GM21619 (cell line): ENCODE data around the gene RPS6KC1.
"Not testable (repeated sequence)": the region's sequence is repeated elsewhere in the genome, so short reads cannot be mapped to it uniquely, and the experiment has no call there.

Source experiments
- ATAC-seq: cut with Tn5 transposase; IDR thresholded peaks from one replicate; pipeline ENCODE4 v1.9.1; 2021; ENCODE audit not compliant: unreplicated experiment

The RPS6KC1 gene

DNA sequence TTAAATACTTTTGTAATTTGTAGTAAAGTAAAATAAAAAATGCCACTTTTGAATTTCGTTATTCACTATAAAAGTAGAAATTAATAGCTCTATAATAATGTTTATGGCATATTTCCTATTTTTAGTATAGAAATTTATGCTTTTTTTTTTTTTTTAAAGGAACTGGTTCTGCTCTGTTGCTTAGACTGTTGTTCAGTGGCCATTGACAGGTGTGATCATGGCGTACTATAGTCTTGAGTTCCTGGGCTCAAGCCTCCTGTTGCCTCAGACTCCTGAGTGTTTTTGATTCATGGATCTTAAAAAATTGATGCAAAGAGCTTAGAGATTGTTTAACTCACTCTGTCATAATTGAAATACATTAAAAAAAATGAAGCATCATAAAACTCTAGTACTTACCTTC is 53.6 kb downstream of the RPS6KC1 start:
- ATAC-seq = no peak

DNA sequence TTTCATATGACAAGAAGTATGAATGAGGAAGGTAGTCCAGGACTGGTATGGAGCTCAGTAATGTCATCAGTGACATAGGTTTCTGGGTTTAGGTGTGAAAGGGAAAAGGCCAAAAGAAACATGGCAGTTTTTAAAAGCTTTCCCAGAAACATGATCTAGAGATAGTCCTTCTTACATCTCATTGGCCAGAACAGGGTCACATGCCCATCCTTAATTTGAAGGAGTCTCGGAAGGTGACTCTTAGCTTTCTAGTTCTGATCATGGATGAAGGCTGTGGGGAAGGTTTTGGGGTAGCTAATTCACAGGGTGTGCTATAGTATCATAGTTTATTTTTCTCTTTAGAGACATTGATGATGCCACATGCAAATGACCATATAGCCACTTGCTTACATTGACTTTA is 55.3 kb downstream of the RPS6KC1 start:
- no peak for ATAC-seq

DNA sequence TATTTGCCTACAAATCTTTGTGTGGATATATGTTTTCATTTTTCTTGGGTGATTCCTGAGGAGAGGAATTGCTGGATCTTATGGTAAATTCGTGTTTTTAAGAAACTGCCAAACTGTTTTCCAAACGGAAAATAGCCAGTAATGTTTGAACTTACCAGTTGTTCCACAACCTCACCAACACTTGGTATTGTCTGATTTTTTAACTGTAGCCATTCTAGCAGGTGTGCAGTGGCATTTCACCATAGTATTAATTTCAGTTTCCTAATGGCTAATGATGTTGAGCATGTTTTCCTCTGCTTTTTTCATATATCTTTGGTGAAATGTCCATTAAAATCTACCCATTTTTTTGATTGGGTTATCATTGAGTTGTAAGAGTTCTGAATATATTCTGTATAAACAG is 56.6 kb downstream of the RPS6KC1 start:
- no peak for ATAC-seq

DNA sequence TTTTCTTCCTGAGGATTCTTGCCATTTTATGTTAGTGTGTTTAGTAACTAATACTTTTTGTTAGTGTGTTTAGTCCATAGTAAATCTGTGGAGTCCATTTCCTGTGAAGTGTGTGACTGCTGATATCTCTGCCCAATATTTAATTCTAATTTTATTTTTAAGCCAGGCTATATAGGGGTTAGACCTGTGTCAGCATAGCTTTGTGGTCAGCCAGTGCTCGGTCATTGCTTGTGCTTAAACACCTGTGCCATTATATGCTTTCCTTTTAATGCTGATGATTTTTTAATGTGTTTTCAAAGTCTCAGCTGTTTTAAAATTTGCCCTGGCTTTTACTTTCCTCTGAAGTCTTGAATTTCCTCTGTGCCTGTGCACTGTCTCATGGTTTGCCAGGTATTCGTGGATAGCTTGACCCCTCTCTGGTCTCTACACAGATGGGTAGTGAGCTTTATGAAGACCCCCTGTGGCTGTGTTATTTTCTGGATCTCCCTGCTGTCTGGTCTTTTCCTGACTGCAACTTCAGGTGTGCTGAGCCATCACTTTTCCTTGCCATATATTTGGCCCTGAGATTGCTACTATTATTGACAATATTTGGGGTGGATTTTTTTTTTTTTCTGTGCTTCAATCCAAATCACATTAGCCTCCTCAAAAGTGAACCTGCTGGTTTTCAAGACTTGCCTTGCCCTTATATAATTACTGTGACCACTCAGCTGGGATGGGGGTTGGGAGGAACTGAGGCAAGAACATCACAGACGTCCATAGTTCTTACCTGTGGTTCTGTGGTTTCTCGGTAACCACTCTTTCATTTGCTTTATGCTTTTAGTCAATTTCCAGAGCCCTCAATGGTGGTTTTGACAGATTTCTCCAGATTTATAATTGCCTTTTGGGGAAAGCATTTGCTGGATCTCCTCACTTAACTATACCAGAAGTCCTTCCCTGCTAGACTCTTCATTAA is 59.6 kb downstream of the RPS6KC1 start:
- ATAC-seq = peak; percentile 88

DNA sequence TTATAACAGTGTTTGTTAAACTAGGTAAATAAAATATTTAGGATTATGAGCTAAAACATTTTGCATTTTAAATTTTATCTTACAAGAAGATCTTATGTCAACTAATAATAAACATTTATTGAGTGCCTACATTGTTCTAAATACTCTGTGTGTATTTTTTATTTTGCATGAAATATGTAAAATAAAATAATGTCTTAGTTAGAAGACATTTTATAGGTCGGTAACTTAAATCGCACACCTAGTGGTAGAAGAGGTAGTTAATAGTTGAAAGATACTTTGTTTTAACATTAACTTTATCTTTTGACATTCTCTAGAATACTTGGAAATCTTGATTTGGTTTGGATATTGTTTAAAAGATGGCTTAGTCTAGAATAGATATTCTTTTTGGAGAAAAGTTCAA is 60.5 kb downstream of the RPS6KC1 start:
- ATAC-seq = no peak

DNA sequence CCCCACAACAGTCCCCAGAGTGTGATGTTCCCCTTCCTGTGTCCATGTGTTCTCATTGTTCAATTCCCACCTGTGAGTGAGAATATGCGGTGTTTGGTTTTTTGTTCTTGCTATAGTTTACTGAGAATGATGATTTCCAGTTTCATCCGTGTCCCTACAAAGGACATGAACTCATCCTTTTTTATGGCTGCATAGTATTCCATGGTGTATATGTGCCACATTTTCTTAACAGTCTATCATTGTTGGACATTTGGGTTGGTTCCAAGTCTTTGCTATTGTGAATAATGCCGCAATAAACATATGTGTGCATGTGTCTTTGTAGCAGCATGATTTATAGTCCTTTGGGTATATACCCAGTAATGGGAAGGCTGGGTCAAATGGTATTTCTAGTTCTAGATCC is 61.7 kb downstream of the RPS6KC1 start:
- not testable (repeated sequence) for ATAC-seq

DNA sequence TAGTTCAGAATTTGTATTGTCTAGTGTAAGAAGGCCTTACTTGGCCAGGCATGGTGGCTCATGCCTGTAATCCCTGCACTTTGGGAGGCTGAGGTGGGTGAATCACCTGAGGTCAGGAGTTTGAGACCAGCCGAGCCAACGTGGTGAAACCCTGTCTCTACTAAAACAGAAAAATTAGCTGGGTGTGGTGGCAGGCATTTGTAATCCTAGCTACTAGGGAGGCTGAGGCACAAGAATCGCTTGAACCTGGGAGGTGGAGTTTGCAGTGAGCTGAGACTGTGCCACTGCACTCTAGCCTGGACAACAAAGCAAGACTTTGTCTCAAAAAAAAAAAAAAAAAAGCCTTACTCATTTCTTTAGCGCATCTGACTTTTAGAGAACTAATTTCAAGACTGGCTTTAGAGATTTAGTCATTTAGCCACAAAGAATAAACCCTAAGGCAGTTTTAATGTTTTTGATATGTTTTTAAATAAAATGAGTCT is 66.7 kb downstream of the RPS6KC1 start:
- not testable (repeated sequence) for ATAC-seq

DNA sequence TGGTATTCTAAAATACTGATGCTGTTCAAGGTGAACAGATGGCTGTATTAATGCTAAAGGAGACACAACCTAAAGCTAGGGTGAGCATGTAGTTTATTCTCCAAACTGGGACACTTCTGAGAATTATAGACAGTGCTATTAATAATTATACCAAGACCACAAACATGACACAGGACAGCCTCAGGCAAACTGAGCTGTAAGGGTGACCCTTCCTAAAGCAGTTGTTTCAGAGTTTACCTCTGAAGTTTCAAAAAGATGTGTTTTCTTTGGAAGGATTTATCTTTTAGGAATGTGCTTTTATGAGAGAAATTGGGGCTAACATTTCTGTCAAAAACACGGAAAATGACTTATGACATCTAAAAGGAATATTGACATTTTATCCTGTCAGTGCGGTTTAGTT is 68.8 kb downstream of the RPS6KC1 start:
- ATAC-seq = no peak

DNA sequence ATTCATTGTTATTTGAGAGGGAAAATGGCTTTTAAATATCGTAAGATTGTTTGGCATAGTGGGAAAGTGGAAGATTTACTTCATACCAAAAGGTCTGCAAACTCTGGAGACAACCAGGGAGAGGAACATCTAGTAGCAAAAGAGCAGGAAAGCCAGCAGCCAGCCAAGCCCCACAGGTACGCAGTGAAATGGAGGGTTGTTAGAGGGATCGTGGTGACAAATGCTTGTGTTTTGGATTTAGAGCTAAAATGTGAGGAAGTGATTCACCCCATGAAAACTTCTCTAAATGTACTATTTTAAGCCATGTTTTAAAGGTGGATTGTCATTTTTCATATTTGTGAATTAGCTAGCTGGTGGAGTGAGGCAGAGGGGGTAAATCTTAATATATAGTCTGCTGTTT is 69.3 kb downstream of the RPS6KC1 start:
- no peak for ATAC-seq

DNA sequence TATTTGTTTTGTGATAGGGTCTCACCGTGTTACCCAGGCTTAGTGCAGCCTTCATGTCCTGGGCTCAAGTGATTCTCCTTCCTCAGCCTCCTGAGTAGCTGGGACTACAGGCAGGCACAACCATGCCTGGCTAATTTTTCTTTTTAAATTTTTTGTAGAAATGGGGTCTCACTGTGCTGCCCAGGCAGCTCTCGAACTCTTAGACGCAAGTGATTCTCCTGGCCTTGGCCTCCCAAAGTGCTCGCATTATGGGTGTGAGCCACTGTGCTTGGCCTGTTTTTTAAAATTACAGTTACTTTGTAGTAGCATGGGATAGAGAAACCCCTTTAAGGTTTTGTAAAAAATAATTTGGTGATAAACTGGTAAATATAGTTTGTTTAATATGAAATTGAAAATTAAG is 69.9 kb downstream of the RPS6KC1 start:
- no peak for ATAC-seq

DNA sequence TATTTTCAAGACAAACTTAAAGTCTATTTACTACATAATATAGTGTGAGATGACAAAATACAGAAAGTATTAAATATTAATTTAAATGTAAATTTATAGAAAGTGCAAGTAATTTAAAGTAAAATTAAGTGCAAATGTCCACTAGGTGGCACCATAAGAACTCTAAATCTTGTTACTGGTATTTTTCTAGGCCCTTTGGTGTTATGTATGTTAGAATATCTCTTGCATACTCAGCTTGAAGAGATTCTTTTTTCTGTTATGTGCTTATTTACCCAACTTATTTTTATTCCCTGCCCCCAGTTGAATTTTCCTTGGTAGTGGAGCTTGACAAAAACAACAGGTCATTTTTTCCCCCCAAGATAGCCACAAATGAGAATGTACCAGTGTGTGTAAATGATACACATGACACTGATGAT is 71.5 kb downstream of the RPS6KC1 start:
- ATAC-seq = no peak

DNA sequence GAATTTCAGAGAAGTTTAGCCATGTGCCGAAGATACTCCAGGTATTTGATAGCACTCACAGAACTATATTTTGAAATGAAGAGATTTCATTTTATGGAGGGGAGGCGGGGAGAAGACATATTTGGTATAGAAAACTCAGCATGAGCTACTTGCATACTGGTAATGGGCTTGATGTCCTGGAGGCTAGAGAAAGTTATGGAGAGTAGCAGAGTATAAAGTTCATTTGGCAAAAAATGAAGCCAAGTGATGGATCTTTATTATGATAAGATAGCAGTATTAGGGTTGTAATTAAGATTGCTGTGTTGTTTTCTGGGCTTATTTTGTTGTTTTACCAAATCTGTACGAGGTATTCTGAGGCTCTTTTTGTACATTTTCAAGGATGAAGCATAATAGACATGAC is 72.0 kb downstream of the RPS6KC1 start:
- ATAC-seq = no peak

DNA sequence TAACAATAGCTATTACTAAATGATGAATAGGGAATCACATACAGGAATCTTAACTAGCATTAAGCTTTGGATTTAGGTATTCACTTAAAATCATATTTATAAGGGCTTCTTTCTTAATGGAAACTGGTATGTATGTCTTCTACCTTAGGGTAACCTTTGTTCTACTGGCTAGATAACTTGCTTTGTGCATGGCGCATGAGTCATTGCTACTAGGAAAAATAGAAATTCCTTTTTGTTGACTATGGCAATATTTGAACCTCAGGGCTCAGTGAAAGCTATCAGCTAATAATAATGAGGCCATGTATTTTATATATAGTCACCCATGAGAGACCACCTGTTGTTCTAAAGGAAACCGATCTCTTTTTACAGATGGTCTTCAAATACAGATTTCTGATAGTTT is 72.5 kb downstream of the RPS6KC1 start:
- ATAC-seq = no peak

DNA sequence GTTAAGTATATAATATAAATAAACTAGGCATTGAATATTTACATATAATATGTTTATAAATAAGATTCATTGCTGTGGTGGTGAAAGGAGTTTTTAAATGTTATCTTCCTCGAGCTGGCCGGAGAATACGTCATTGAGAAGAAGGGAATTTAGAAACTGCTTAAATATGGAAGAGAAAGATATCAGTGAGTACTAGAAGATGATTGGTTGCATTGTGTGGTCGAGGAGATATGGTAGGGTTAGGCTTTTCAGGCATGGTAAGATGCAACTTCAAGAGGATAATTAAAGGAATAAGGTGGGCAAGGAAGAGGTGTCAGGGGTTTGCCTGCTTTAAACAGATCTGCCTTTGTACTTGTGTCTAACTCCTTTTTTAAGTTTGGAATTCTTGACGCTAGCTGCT is 73.5 kb downstream of the RPS6KC1 start:
- ATAC-seq = no peak

DNA sequence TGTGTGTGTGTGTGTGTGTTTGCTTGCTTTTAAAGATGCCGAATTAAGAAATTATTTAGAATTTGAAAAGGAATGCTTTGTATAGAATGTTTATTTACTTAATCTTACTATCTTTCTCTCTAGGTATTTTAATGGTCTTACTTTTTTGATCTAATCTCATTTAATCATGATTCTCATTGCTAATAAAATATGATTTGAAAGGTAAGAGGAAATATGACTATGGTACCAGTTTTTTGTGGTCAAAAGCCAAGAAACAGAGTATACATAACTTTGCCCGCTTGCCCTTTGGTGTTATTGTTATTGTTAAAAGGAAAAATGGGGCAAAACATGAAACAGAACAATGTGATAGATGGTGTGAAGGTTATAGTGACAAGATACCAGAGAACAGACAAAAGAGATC is 74.6 kb downstream of the RPS6KC1 start:
- no peak for ATAC-seq

DNA sequence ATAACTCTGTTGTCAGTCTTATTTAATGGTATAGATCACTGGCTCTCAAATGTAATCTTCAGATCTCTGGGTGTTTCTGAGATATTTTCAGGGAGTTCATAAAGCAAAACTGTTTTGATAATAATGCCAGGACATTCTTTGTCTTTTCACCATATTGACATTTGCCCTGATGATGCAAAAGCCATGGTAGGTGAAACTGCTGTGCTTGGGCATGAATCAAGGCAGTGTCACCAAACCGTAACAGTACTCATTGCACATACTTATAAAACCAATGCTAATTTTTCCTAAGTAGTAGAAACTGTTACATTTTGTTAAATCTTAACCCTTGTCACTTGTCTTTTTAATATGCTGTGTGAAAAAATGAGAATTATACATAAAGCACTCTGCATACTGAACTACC is 76.0 kb downstream of the RPS6KC1 start:
- ATAC-seq = no peak

DNA sequence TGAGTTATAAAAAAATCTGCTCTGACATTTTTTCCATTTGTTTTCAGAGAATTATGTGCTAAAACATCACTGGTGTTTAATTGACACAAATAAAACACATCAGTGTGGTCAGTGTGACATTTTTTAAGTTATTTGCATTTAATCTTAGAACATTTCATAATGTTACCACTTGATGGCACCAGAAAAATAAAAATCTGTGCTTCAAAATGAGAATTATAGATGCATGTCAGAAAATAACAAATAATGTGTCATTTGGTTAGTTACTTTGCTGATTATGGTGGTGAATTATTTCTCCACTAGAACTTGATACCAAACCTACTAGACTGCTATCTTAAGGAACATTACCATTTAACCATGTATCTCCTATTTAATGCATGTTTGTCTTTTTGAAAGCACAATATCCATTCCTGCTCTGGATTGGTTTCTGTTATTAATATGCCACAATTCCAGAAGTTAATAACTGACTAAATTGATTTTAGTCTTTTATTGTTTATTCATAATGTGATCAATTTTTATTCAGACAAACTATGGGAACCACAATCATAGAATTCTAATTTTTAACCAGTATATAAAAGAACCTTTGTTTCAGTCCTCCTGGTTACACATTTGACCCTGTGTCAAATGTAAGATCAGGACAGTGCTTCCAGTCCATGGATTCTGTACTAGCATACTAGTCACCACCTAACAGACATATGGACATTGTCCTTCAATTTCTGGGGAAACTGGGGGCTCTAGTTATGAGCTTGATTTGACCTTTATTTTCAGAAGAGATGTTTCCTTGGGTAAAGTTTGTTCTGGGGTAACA is 81.0 kb downstream of the RPS6KC1 start:
- ATAC-seq = no peak

DNA sequence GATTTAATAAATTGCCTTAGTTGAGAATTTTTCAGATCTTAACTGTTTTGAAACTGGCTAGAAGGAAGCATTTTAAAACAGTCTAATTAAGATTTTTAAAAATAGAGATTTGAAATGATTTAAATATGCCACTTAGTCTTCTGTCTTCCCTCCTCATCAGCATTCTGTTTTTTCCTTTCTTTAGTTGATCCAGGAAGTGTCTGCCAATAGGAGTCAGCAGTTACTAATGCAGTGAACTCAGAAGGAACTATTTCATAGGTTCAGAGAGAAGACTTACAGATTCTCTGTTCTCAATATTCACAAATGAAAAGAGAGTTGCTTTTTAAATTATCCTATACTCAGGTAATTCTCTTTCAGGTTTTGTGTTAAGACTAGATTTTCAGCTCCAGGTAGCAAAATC is 84.5 kb downstream of the RPS6KC1 start:
- ATAC-seq = no peak

DNA sequence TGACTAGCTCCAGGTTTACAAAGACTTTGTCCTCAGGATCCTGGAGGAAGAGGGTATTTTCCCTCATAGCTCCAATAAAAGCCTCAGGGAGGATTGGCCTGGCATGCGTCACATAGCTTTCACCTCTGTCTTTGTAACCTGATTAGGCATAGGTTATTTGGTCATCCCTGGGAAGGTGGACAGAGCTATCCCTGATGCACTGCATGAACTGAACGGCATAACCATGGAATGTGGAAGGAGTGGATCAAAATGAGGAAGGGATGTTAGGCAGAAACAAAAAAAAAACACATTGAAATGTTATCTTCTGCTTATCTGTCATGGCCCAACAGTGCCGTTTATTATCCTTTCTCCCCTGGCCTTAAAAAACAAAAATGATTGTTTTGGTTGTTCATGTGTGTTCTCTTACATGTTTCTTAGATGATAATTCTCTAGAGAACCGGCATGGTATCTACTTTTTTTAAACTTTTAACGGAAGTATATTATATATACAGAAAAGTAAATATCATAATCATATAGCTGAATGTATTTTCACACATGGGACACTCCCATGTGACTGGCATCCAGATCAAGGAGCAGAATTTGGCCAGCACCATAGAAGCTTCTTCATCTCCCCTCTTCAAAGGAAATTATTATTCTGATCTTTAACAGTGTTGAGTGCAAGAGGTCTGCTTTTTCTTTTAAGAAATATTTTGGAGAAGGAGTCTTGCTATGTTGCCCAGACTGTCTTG is 85.3 kb downstream of the RPS6KC1 start:
- no peak for ATAC-seq

DNA sequence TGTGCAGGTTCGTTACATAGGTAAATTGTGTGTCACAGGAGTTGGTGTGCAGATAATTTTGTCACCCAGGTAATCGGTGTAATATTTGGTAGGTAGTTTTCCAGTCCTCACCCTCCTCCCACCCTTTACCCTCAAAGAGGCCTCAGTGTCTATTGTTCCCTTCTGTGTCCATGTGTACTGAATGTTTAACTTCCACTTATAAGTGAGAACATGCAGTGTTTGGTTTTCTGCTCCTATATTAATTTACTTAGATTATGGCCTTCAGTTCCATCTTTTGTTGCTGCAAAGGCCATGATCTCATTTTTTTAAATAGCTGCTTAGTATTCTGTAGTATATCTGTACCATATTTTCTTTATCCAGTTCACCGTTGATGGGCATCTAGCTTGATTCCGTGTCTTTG is 87.3 kb downstream of the RPS6KC1 start:
- no peak for ATAC-seq

DNA sequence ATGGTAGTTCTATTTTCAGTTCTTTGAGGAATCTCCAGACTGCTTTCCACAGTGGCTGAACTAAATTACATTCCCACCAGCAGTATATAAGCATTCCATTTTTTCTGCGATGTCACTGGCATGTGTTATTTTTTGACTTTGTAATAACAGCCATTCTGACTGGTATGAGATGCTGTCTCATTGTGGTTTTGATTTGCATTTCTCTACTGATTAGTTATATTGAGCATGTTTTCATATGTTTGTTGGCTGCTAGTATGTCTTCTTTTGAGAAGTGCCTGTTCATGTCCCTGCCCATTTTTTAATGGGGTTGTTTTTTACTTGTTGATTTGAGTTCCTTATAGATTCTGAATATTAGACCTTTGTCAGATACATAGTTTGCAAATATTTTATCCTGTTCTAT is 87.9 kb downstream of the RPS6KC1 start:
- no peak for ATAC-seq
